K562 (cell line): ENCODE results near the gene BRCA1. TPM values are rescaled to one million over a fixed set of nuclear protein-coding genes. Genes with fewer than 3 reads are reported as not detected.

ENCODE experiments used
- ATF4 ChIP-seq: fragments of 450-650 bp; formaldehyde crosslinking; IDR thresholded peaks from 2 replicates; pipeline ENCODE4 v1.4.0; 2022; ENCODE audit warnings: mild to moderate bottlenecking, moderate library complexity
- CREM ChIP-seq: IDR thresholded peaks from 2 replicates; pipeline ENCODE4 v1.6.1; 2014; ENCODE audit warnings: antibody characterized with exemption, low read depth
- CUX1 ChIP-seq: fragments of 200-800 bp; sonication (Bioruptor generic); IDR thresholded peaks from 2 replicates; pipeline ENCODE4 v1.6.1; 2016; ENCODE audit warnings: missing genetic modification characterization, missing compliant biosample characterization
- ESRRA ChIP-seq: fragments of 450-650 bp; IDR thresholded peaks from 2 replicates; pipeline ENCODE4 v1.6.1; 2014; ENCODE audit warnings: low read depth, mild to moderate bottlenecking, moderate library complexity, borderline replicate concordance
- HLTF ChIP-seq: fragments of 450-650 bp; IDR thresholded peaks from 2 replicates; pipeline ENCODE4 v1.6.1; 2016
- MYBL2 ChIP-seq, 2 experiments: fragments of 450-650 bp in 1 of 2; sonication (generic) in 1 of 2; formaldehyde crosslinking in 1 of 2; IDR thresholded peaks; 2 replicates each; pipeline versions ENCODE4 v1.6.1 to v1.8.1; 2017 to 2022; ENCODE audit warnings: borderline replicate concordance in 1 of 2, inconsistent platforms in 1 of 2, low read depth in 1 of 2, mild to moderate bottlenecking in 1 of 2, missing genetic modification reagents in 1 of 2, moderate library complexity in 1 of 2
- PRDM10 ChIP-seq: fragments of 450-650 bp; IDR thresholded peaks from 2 replicates; pipeline ENCODE4 v1.6.1; 2018; ENCODE audit not compliant: partially characterized antibody
- TSHZ1 ChIP-seq: fragments of 250-450 bp; sonication (Bioruptor Pico); IDR thresholded peaks from 2 replicates; pipeline ENCODE4 v1.4.0; 2020; ENCODE audit warnings: mild to moderate bottlenecking, moderate library complexity
- ZFP36 ChIP-seq: fragments of 150-350 bp; IDR thresholded peaks from 2 replicates; pipeline ENCODE4 v1.6.1; 2018; ENCODE audit warnings: low read length, low read depth; ENCODE audit not compliant: partially characterized antibody
- ZNF280B ChIP-seq: fragments of 250-450 bp; sonication (Bioruptor Pico); IDR thresholded peaks from 2 replicates; pipeline ENCODE4 v1.5.1; 2021; ENCODE audit warnings: mild to moderate bottlenecking
- polyA plus RNA-seq, 8 experiments: library from polyadenylated mRNA; depleted of rRNA in 4 of 8; stranded (reverse) in 5 of 8; unstranded in 3 of 8; fragments of >200 nt; fragmentation: Nextera tagmentation in 2 of 8; fragmentation: Illumina TruSeq in 1 of 8; extraction: Ambion mirVana in 2 of 8; extraction: Trizol in 1 of 8; gene quantifications; 2 replicates each; pipeline versions ENCODE4 v1.2.1 to v1.2.3, GENCODE V29; 2011 to 2014; ENCODE audit warnings: inconsistent platforms in 1 of 8, missing spikeins in 1 of 8
- total RNA-seq, 7 experiments: library from RNA; depleted of rRNA in 6 of 7; stranded (reverse); fragments of >200 nt in 6 of 7; fragmentation: Illumina TruSeq in 2 of 7; extraction: Trizol in 2 of 7; gene quantifications; 2 replicates each; pipeline versions ENCODE4 v1.2.1 to v1.2.3, GENCODE V29; 2011 to 2021; ENCODE audit warnings: low replicate concordance in 1 of 7

BRCA1 gene
- total and polyA plus RNA-seq, 9 of the 15 experiments (the other 6 are each of a cell fraction or from before 2014, with no cell fraction given), result 25.9 to 95.3 (median 62.3) TPM

- TF ChIP-seq TSHZ1 (no peak), CUX1 (CRISPR knock-in tag) (no peak), ZNF280B (CRISPR knock-in tag) (no peak), ZFP36 (peak; percentile 5), ATF4 (CRISPR knock-in tag) (peak; percentile 95), MYBL2 (IDR thresholded peaks at IDR 0.05; ENCODE audit: low read depth) (no peak), MYBL2 (CRISPR knock-in tag; IDR thresholded peaks at IDR 0.05; ENCODE audit: borderline replicate concordance) (no peak), ESRRA (peak; percentile 94), CREM (peak; percentile 99), PRDM10 (peak; percentile 75), HLTF (no peak)
Observed at GRCh38 chr17:43125133-43125966, at the start of gene BRCA1 (continued).
